Measurements from ENCODE around the gene CAPN14. TPM values are rescaled to one million over a fixed set of nuclear protein-coding genes. Genes with fewer than 3 reads are reported as not detected.

CAPN14 gene
- total RNA-seq, 2 donors from 2014 or later, result 0.16 to 0.22 TPM

DNA sequence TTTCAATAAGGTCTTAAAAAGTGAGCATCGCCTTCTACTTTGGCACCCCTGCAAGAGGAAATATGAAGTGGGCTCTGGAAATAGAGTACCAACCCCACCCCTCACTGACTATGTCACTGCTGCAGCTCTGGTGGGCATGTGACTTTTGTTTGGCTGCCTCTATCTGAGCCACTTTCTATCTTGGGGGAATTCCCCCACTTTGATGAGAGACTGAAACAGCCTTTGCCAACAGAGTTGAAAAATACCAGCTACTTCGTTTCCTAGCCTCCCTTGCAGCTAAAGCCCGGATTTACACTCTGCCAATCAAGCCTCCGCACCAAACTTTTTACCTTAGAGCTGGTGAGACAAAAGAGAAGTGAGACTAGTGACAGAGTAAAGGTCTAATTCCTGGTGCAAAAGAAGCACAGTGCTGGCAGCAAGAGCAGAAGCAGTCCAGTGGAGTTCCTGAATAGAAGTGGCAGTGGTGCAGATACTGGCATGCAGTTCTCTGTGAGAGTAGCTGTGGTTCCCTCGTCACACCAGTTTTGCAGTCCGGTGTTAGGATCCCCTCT is 67.1 kb downstream of the CAPN14 start:
- no peak for DNase-seq (ENCODE audit: low spot score)
- Histone ChIP-seq H3K36me3 (no peaks in the 10 kb centered on the region), H3K4me1 (no peaks in the 10 kb centered on the region), H3K27me3 (no peaks in the 10 kb centered on the region), H3K9me3 (no peaks in the 10 kb centered on the region), H3K4me3 (no peak overlapping the region), H3K27ac (no peak overlapping the region)
- TF ChIP-seq CTCF (IDR thresholded peaks at IDR 0.05), result no peak

- no peak for DNase-seq (ENCODE audit: low spot score)
- Histone ChIP-seq H3K27ac (no peak overlapping the region), H3K27me3 (no peaks in the 10 kb centered on the region), H3K36me3 (no peaks in the 10 kb centered on the region), H3K4me3 (no peak overlapping the region), H3K9me3 (no peaks in the 10 kb centered on the region), H3K4me1 (no peaks in the 10 kb centered on the region)
- no peak for TF ChIP-seq CTCF (IDR thresholded peaks at IDR 0.05)
These were observed 68.8 kb downstream of the CAPN14 start for GRCh38 chr2:31148514-31148913.

DNA sequence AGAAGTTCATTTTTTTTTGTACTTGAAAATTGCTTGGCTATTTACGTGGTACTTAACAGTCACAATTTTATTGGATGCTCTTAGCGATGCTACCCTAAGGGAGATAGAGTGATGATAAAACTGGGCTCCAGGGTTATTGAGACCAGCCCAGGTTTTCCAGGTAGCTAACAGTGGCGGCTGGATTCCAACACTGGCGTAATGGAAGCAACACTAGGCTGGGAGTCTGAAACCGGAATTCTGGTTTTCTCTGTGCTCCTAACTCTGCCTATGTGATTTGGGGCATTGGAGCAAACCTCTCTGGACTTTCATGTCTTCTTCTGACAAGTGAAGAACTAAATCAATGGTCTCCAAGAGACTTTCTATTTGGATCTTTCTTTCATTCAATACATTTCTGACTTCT is 69.7 kb downstream of the CAPN14 start:
- H3K36me3 ChIP-seq, result no peaks in the 10 kb centered on the region
- no peaks in the 10 kb centered on the region for H3K4me1 ChIP-seq
- no peaks in the 10 kb centered on the region for H3K9me3 ChIP-seq
- no peak overlapping the region for H3K4me3 ChIP-seq
- DNase-seq (ENCODE audit: low spot score), result no peak
- no peaks in the 10 kb centered on the region for H3K27me3 ChIP-seq
- H3K27ac ChIP-seq, result no peak overlapping the region
- no peak for TF ChIP-seq CTCF (IDR thresholded peaks at IDR 0.05)

DNA sequence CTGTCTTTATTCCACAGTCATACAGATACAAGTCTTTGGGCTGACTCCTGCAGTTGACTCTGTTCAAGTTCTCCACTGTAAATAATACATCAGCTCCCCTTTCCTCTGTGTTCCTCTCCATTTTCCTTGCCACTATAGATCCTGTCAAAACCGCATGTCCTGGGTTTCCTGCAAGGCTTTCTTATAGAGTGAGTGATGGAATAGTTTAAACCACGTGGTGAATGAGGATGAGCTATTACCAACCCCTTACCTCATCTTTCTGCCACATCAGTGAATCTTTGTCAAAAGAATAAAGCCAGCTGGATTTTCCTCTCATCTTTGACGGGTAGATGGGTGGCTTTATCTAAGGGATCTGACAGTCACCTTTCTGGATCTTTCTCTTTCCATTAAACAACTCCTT is 75.2 kb downstream of the CAPN14 start:
- Histone ChIP-seq H3K36me3 (no peaks in the 10 kb centered on the region), H3K9me3 (no peaks in the 10 kb centered on the region), H3K4me1 (peaks cover 0 to 17% of the 10 kb centered on the region in 2 donors), H3K27ac (no peak overlapping the region), H3K27me3 (peaks cover 0 to 9% of the 10 kb centered on the region in 2 donors), H3K4me3 (no peak overlapping the region)
- peak; percentile 26 for DNase-seq (ENCODE audit: low spot score)
- no peak for TF ChIP-seq CTCF (IDR thresholded peaks at IDR 0.05)

DNA sequence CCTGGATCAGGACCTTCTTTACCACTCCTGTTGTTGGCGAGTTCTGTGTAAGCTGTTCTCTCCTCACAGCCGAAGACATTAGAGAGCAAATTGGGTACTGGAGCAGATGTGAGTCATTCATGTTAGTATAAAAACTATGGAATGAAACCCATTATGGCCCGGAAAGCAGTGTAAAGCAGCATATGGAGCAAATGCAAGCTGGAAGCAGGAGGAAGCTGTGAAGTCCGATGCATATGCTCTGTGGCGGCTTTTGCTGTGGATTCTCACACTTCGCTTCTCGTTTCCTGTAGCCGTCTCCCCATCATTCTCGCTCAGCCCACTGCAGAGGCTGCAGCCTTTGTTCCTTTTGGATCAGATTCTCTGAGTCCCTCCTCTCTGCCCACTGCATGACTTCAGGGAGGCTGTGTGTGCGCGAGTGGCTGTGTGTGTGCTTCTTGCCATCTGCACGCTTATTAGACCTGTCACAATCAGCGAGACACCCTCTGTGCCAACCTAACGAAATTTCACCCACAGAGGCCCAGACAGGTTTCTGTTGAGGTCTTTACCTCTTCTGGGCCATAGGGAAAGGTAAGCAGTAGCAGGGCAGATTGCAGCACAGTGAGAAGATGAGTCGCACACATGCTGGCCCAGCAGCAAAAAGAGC is 75.8 kb downstream of the CAPN14 start:
- Histone ChIP-seq H3K27ac (no peak overlapping the region), H3K36me3 (no peaks in the 10 kb centered on the region), H3K4me1 (peaks cover 0 to 23% of the 10 kb centered on the region in 2 donors), H3K4me3 (no peak overlapping the region), H3K27me3 (peaks cover 0 to 13% of the 10 kb centered on the region in 2 donors), H3K9me3 (no peaks in the 10 kb centered on the region)
- no peak for TF ChIP-seq CTCF (IDR thresholded peaks at IDR 0.05)
- peak; percentile 23 for DNase-seq (ENCODE audit: low spot score)

DNA sequence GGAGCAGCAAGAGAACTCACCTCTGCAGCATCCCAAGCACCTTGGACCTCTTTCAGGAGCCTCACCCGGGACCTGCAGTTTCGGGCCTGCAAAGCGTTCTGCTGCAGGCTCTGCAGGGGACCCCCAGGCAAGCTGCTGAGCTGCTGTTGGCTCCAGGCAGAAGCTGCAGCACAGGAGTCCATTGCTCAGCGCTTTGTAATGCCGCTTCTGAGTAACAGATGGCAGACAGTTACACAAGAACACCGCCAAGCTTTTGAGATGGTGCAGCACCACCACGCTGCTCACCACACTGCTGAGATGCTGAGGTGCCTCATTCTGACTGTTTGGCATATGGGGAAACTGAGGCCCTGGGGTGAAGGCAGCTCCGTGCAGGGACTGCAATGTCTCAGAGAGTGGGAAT is 77.2 kb downstream of the CAPN14 start:
- Histone ChIP-seq H3K4me1 (peaks cover 0 to 23% of the 10 kb centered on the region in 2 donors), H3K9me3 (no peaks in the 10 kb centered on the region), H3K4me3 (no peak overlapping the region), H3K36me3 (no peaks in the 10 kb centered on the region), H3K27me3 (peaks cover 0 to 13% of the 10 kb centered on the region in 2 donors), H3K27ac (no peak overlapping the region)
- DNase-seq (ENCODE audit: low spot score), result peak; percentile 52
- TF ChIP-seq CTCF (IDR thresholded peaks at IDR 0.05), result no peak
